GM06990 (cell line): Measurements from ENCODE around the gene BCAR1.

Source experiments
- DNase-seq: peaks from one replicate; pipeline ENCODE4 v3.0.0-alpha.2; 2011; ENCODE audit not compliant: insufficient read length; ENCODE audit errors: extremely low read depth
- H3K27me3 ChIP-seq: replicated peaks from 2 replicates; pipeline ENCODE4 v1.6.0; 2011; ENCODE audit warnings: low read length; ENCODE audit not compliant: control insufficient read depth, insufficient read depth
- H3K36me3 ChIP-seq: 2 replicates; pipeline ENCODE4 v1.5.1; 2011; ENCODE audit warnings: low read length; ENCODE audit not compliant: control insufficient read depth, insufficient read depth
- H3K4me3 ChIP-seq: replicated peaks from 2 replicates; pipeline ENCODE4 v1.5.1; 2011; ENCODE audit warnings: low read depth, mild to moderate bottlenecking, control low read depth, low read length
- TF ChIP-seq, protein P1 (sequence below): IDR thresholded peaks from 2 replicates; pipeline ENCODE4 v1.5.1; 2011; ENCODE audit warnings: low read length, control low read depth, mild to moderate bottlenecking, inconsistent platforms; ENCODE audit not compliant: insufficient read depth, poor library complexity, severe bottlenecking

Gene BCAR1

GRCh38 chr16:75252946-75253911 lies 1.8 kb upstream of the BCAR1 start:
- TF ChIP-seq, protein P1, sequence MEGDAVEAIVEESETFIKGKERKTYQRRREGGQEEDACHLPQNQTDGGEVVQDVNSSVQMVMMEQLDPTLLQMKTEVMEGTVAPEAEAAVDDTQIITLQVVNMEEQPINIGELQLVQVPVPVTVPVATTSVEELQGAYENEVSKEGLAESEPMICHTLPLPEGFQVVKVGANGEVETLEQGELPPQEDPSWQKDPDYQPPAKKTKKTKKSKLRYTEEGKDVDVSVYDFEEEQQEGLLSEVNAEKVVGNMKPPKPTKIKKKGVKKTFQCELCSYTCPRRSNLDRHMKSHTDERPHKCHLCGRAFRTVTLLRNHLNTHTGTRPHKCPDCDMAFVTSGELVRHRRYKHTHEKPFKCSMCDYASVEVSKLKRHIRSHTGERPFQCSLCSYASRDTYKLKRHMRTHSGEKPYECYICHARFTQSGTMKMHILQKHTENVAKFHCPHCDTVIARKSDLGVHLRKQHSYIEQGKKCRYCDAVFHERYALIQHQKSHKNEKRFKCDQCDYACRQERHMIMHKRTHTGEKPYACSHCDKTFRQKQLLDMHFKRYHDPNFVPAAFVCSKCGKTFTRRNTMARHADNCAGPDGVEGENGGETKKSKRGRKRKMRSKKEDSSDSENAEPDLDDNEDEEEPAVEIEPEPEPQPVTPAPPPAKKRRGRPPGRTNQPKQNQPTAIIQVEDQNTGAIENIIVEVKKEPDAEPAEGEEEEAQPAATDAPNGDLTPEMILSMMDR, result no peak
- no peak for DNase-seq
- Histone ChIP-seq H3K4me3 (no peak overlapping the region), H3K36me3 (no peaks in the 10 kb centered on the region), H3K27me3 (no peaks in the 10 kb centered on the region)

- Histone ChIP-seq H3K4me3 (peak overlapping the region; percentile 37; the same call in 1 of the 2 replicates), H3K36me3 (no peaks in the 10 kb centered on the region; the same call in 1 of the 2 replicates), H3K27me3 (no peaks in the 10 kb centered on the region)
- DNase-seq, result no peak
- TF ChIP-seq, protein P1, result no peak
Measured at GRCh38 chr16:75252049-75252864, 833 bp upstream of the BCAR1 start.

DNA sequence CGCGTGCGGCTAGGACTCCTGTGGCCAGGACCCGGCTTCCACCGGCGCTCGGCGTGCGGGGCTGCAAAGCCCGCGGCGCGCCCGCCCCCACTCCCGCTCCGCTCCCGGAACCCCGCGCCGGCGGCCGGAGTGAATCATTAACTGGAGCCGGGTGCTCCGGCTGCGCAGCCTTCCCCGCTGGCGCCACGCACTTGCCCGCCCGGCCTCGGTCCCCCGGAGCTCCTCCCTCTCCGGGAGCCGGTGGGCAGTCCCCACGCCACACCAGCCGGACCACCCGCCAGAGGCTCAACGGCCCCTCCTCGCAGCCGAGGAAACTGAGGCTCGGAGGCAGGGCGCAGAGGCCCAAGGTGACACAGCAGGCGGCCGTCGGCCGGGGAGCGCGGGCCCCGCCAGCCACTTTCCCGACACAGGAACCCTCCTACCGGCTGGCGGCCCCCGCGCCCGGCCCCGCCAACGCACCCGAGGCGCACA lies 580 bp downstream of the BCAR1 start:
- Histone ChIP-seq H3K4me3 (peak overlapping the region; percentile 76), H3K36me3 (no peaks in the 10 kb centered on the region; the same call in none of the 2 replicates), H3K27me3 (no peaks in the 10 kb centered on the region)
- no peak for DNase-seq
- TF ChIP-seq, protein P1, result no peak

DNA sequence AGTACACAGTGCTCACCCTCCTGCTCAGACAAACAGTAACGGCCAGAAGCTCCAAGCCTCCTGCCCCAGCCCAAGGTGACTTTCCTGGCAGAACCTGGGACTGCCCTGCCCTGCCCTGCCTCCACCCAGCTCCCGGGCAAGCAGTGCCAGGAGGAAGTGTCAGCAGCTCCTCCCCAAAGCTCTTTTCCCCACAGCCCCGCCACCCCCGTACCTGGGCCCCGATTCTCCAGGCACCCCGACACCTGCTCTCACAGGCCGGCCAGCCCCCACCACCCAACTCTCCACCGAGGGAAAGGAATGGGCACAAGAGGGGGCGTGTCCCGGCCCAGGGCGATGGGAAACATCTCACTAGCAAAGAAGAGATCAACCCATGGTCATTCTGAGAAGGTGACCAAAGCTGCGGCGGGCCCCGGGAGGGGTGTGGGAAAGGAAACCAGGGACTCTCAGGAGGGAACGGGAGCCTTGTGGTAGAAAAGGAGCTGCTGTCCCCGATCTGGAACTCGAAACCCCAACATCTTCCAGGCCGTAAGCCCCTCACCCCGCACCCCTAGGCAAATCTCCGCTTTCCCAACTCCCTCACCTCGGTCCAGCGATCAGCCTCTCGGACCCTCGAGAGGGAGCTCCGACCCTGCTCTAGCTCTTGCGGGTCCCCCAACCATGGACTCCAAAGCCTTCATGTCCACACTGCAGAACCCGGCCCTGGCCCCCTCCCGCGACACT lies 1.2 kb downstream of the BCAR1 start:
- peak overlapping the region; percentile 76 for H3K4me3 ChIP-seq
- H3K27me3 ChIP-seq, result no peaks in the 10 kb centered on the region
- TF ChIP-seq, protein P1, result no peak
- H3K36me3 ChIP-seq, result no peaks in the 10 kb centered on the region; the same call in none of the 2 replicates
- no peak for DNase-seq

DNA sequence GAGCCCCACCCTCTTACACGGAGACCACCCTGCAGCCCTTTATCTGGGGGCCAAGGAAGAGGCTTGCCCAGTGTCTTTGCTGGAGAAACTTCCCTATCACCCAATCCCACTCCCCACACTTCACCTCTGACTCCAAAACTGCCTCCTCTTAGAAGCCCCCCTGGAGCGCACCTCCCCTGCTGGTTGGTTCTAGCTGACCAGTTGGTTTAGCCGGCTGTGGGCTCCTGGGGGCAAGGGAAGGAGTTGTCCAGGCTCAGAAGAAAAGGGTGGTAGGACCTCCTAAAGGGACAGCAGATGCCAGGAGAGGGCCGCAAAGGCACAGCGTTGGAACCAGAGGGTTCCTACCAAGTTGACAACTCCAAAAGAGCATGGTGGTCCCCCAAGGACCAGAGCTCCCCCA lies 2.0 kb downstream of the BCAR1 start:
- Histone ChIP-seq H3K27me3 (no peaks in the 10 kb centered on the region), H3K4me3 (no peak overlapping the region; the same call in 1 of the 2 replicates), H3K36me3 (no peaks in the 10 kb centered on the region; the same call in none of the 2 replicates)
- TF ChIP-seq, protein P1, result no peak
- DNase-seq, result no peak
